GM23248 (cell line): ENCODE data around the gene RNF217.

Experiments
- EZH2 ChIP-seq: fragments of 200-600 bp; sonication (generic); IDR thresholded peaks from 2 replicates; pipeline ENCODE4 v1.6.1; 2018; ENCODE audit warnings: antibody characterized with exemption, mild to moderate bottlenecking; ENCODE audit not compliant: insufficient read depth, poor library complexity, severe bottlenecking
- EZH2phosphoT487 ChIP-seq: fragments of 200-600 bp; sonication (generic); IDR thresholded peaks from 2 replicates; pipeline ENCODE4 v1.6.1; 2018; ENCODE audit warnings: antibody characterized with exemption, moderate library complexity, mild to moderate bottlenecking, low read depth; ENCODE audit not compliant: insufficient read depth

DNA sequence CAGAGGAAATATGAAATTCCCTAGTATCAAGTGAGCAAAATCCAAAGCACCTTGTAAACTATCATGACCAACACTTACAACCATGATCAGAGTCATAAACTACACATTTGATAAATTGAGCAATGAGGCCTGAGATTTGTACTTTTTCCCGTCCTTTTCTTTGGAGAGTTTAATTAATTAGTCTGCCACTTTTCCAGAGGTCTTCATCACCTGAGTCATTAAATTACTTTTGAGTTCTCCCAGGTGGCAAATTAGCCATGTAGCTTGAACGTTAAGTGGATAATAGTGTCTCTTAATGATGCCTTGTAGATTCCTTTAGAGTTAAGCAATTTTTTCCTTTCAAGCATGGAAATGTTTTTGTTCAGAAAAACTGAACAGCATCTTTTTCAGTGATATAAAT is 75.6 kb downstream of the RNF217 start:
- TF ChIP-seq EZH2 (no peak), EZH2phosphoT487 (no peak)
